Upper lobe of left lung (tissue), 6 donors: Measurements from ENCODE around the gene CHMP5. TPM values are rescaled to one million over a fixed set of nuclear protein-coding genes. Genes with fewer than 3 reads are reported as not detected.
A peak's percentile ranks its signal among the peaks of the same experiment; 100 is the strongest.

ENCODE experiments used
- ATAC-seq, 2 donors: fragments of 200-7000 bp; cut with Tn5 transposase; one replicate each; pipeline ENCODE4 v1.9.1; 2022; ENCODE audit warnings: mild to moderate bottlenecking in 2 of 2, moderate library complexity in 2 of 2; ENCODE audit not compliant: low FRiP score in 2 of 2
- DNase-seq, 2 donors: peaks; one replicate each; pipeline ENCODE4 v3.0.0-alpha.2; 2019 to 2020
- H3K27ac ChIP-seq, 4 donors: fragments of 200-600 bp; sonication (generic); one replicate each; pipeline ENCODE4 v1.5.1; 2016 to 2019
- H3K27me3 ChIP-seq, 4 donors: fragments of 200-600 bp; sonication (generic); one replicate each; pipeline ENCODE4 v1.5.1; 2017 to 2019
- H3K36me3 ChIP-seq, 4 donors: fragments of 200-600 bp; sonication (generic); one replicate each; pipeline ENCODE4 v1.5.1; 2016 to 2019
- H3K4me1 ChIP-seq, 4 donors: fragments of 200-600 bp; sonication (generic); one replicate each; pipeline ENCODE4 v1.5.1; 2018 to 2019
- H3K4me3 ChIP-seq, 4 donors: fragments of 200-600 bp; sonication (generic); one replicate each; pipeline ENCODE4 v1.5.1; 2017 to 2019; ENCODE audit warnings: mild to moderate bottlenecking in 2 of 4, moderate library complexity in 1 of 4
- H3K9me3 ChIP-seq, 4 donors: fragments of 200-600 bp; sonication (generic); one replicate each; pipeline ENCODE4 v1.5.1; 2018 to 2019
- CTCF ChIP-seq, 6 experiments: fragments of 450-650 bp in 4 of 6; fragments of 200-600 bp in 2 of 6; sonication (generic) in 2 of 6; IDR thresholded peaks; one replicate each; pipeline ENCODE4 v1.5.1; 2016 to 2019; ENCODE audit warnings: antibody characterized with exemption in 6 of 6
- EP300 ChIP-seq, 4 donors: sonication (generic); formaldehyde crosslinking; IDR thresholded peaks; one replicate each; pipeline ENCODE4 v1.5.1; 2017; ENCODE audit warnings: antibody characterized with exemption in 4 of 4, control low read depth in 2 of 4
- POLR2A ChIP-seq, 4 donors: fragments of 450-650 bp; IDR thresholded peaks; one replicate each; pipeline ENCODE4 v1.5.1; 2016 to 2017; ENCODE audit warnings: antibody characterized with exemption in 4 of 4, mild to moderate bottlenecking in 2 of 4
- POLR2AphosphoS5 ChIP-seq, 2 donors: sonication (generic); formaldehyde crosslinking; IDR thresholded peaks; one replicate each; pipeline ENCODE4 v1.5.1; 2017; ENCODE audit warnings: antibody characterized with exemption in 2 of 2
- WGBS, 2 donors: methylation state at CpG; one replicate each; pipeline ENCODE4 v1.1.5; 2017 to 2018; 5-methylcytosine and 5-hydroxymethylcytosine counted together
- total RNA-seq, 6 donors: library from RNA; depleted of rRNA in 4 of 6; stranded (reverse); fragments of >200 nt in 4 of 6; gene quantifications; one replicate each; pipeline versions ENCODE4 v1.1.0 to v1.2.1, GENCODE V29; 2016 to 2021
- donor health status: DM: no; HTN: no; CAD: no; lungs with moderate emphysema.
- donor health status: DM: no; HTN: yes; CAD: no; lungs with severe emphysema.

The CHMP5 gene
- total RNA-seq, 6 donors from 2014 or later, result 33.5 to 95.5 (median 60.1) TPM

GRCh38 chr9:33277484-33277883 lies 12.6 kb downstream of the CHMP5 start:
- Histone ChIP-seq H3K9me3 (no peaks in the 10 kb centered on the region), H3K27me3 (no peaks in the 10 kb centered on the region), H3K36me3 (peaks cover 59 to 100% (median 85%) of the 10 kb centered on the region in 4 donors), H3K4me1 (no peaks in the 10 kb centered on the region), H3K4me3 (no peak overlapping the region), H3K27ac (no peak overlapping the region)
- DNase-seq (no peak), ATAC-seq (no peak)
- WGBS, 2 donors, result 96 to 98% methylated on average over 4 of the region's 4 CpGs
- no peak for TF ChIP-seq CTCF (IDR thresholded peaks at IDR 0.05)
- no peak for TF ChIP-seq POLR2AphosphoS5 (IDR thresholded peaks at IDR 0.05)
- TF ChIP-seq POLR2A (IDR thresholded peaks at IDR 0.05), result no peak
- no peak for TF ChIP-seq EP300 (IDR thresholded peaks at IDR 0.05)

GRCh38 chr9:33285502-33285901 lies 20.7 kb downstream of the CHMP5 start:
- Histone ChIP-seq H3K9me3 (peaks cover 0 to 3% (median 0%) of the 10 kb centered on the region in 4 donors), H3K27ac (no peak overlapping the region), H3K27me3 (no peaks in the 10 kb centered on the region), H3K4me3 (no peak overlapping the region), H3K4me1 (peaks cover 7 to 22% (median 11%) of the 10 kb centered on the region in 4 donors), H3K36me3 (peaks cover 10 to 39% (median 22%) of the 10 kb centered on the region in 4 donors)
- no peak for ATAC-seq
- WGBS, 2 donors, result 59 to 70% methylated on average over 5 of the region's 5 CpGs
- TF ChIP-seq CTCF (IDR thresholded peaks at IDR 0.05) (no peak), POLR2A (IDR thresholded peaks at IDR 0.05) (no peak), POLR2AphosphoS5 (IDR thresholded peaks at IDR 0.05) (no peak), EP300 (IDR thresholded peaks at IDR 0.05) (no peak)
- DNase-seq, result no peak

- Histone ChIP-seq H3K36me3 (peaks cover 2 to 23% (median 7%) of the 10 kb centered on the region in 4 donors), H3K9me3 (peaks cover 0 to 3% (median 0%) of the 10 kb centered on the region in 4 donors), H3K27me3 (no peaks in the 10 kb centered on the region), H3K4me1 (peaks cover 17 to 36% (median 23%) of the 10 kb centered on the region in 4 donors), H3K27ac (peak overlapping the region in 2 of 4 donors; percentile 33 to 99), H3K4me3 (no peak overlapping the region)
- ATAC-seq, result no peak
- WGBS, 2 donors, result 54 to 55% methylated on average over 4 of the region's 4 CpGs
- DNase-seq, result peak in 1 of 2 donors; percentile 44
- TF ChIP-seq CTCF (IDR thresholded peaks at IDR 0.05) (peak; percentile 19 to 69 (median 63)), POLR2AphosphoS5 (IDR thresholded peaks at IDR 0.05) (no peak), POLR2A (IDR thresholded peaks at IDR 0.05) (no peak)
Measured at GRCh38 chr9:33287087-33287490, 22.2 kb downstream of the CHMP5 start.

GRCh38 chr9:33288235-33288634 lies 23.4 kb downstream of the CHMP5 start:
- Histone ChIP-seq H3K36me3 (peaks cover 0 to 14% (median 3%) of the 10 kb centered on the region in 4 donors), H3K27me3 (no peaks in the 10 kb centered on the region), H3K4me1 (peaks cover 23 to 48% (median 30%) of the 10 kb centered on the region in 4 donors), H3K9me3 (peaks cover 0 to 3% (median 0%) of the 10 kb centered on the region in 4 donors), H3K27ac (peak overlapping the region in 3 of 4 donors; percentile 35 to 99 (median 97)), H3K4me3 (no peak overlapping the region)
- TF ChIP-seq POLR2AphosphoS5 (IDR thresholded peaks at IDR 0.05) (no peak), EP300 (IDR thresholded peaks at IDR 0.05) (no peak), POLR2A (IDR thresholded peaks at IDR 0.05) (no peak), CTCF (IDR thresholded peaks at IDR 0.05) (no peak)
- 86% methylated on average over 2 of the region's 4 CpGs for WGBS, 2 donors
- DNase-seq (peak in 1 of 2 donors; percentile 62), ATAC-seq (no peak)
